NCI-H1436 (cell line): ENCODE measurements around the gene GCHFR.

Experiments
- DNase-seq: peaks from one replicate; lab custom pipeline; 2025; lab: John Stamatoyannopoulos, UW

Gene GCHFR

DNA sequence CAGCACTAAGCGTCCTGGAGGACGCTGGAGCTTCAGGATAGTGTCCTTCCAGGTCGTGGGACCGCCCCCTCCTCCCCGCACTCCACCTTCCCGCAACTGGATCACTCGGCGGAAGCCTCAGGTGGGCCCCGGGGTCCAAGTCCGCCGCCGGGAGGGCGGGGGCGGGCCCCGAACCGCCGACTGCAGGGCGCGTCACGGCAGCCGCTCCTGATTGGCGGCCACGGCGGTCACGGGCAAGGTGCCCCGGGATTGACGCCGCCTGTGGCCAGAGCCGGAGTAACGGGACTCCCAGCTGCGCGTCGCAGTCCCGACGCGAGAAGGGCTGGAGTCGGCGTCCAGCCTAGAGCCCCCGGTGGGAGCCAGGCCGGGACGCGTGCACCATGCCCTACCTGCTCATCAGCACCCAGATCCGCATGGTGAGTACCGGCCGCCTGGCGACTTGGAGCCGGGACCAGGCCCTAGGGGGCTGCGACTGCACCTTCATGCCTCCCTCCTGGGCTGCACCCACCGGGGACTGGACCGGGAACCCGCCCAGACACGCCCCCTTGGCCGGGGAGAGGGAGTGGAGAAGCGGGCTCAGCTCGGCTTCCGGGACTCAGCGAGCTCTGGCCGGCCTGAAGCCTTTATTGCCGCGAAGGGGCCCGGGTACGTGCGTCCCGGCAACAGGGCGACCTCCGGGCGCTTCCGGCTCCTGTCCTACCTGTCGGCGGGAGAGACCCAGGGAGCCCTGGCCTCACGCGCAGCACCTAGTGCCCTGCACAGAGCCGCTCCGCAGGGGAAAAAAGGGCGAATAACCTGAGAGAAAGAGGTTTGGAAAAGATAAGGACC lies at the start of gene GCHFR:
Gene GCHFR, plus strand, starts transcription at position 268 of the 828 bp plus-strand sequence. Its CDS starts 113 bp downstream, at position 381.
- peak; percentile 46 for DNase-seq

DNA sequence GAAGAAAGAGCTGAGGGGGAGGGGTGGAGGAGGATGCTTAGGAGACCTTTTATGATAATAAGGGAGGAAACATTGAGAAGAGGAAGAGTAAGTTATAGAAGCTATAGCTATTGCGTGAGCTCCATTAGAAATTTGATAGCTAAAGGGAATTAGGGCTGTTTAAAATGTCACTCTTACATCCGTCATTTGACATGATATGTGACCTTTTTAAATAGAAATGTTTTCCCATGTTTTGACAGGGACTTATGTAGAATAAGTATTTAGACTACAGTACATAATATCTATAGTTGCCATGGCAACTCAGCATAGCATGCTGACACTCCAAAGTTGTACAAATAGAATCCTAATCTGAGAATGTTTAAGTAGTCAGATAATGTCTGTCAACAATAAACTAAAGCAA lies 49.7 kb upstream of the GCHFR start:
- DNase-seq, result no peak

DNA sequence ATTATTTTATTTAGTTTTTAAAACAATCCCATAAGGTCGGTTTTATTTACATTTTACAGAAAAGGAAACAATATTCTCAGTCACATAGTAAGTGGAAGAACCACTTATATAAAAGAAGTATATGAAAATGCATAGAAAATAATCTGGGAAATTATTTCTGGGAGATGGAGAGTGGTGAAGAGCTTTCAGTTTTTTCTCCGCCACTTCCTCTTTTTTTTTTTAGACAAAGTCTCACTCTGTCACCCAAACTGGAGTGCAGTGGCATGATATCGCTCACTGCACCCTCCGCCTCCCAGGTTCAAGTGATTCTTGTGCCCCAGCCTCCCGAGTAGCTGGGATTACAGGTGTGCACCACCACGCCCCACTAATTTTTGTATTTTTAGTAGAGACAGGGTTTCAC lies 47.7 kb upstream of the GCHFR start:
- DNase-seq, result no peak

DNA sequence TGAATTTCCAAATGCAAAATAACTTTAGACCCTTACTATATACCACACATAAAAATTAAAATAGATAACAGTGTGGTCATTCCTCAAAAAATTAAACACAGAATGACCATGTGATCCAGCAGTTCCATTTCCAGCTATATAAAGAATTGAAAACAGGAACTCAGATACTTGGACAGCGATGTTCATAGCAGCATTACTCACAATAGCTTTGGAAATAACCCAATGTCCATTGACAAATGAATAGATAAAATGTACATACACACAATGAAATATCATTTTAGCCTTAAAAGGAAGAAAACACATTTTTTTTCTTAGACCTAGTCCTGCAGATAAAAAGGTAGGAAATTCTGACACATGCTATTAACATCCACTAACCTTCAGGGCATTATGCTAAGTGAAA lies 42.2 kb upstream of the GCHFR start:
- no peak for DNase-seq

DNA sequence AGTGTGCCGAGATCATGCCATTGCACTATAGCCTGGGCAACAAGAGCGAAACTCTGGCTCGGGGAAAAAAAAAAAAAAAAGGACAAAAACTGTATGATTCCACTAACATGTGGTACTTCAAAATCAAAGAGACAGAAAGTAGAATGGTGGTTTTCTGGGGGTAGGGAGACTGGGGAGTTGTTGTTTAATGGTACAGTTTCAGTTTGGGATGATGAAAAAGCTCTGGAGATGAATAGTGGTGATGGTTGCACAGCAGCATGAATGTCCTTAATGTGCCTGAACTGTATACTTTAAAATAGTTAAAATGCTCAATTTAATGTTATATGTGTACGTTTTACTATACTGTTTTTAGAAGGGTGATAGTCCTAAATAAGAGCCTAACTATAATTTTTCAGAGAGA lies 41.5 kb upstream of the GCHFR start:
- DNase-seq, result no peak

DNA sequence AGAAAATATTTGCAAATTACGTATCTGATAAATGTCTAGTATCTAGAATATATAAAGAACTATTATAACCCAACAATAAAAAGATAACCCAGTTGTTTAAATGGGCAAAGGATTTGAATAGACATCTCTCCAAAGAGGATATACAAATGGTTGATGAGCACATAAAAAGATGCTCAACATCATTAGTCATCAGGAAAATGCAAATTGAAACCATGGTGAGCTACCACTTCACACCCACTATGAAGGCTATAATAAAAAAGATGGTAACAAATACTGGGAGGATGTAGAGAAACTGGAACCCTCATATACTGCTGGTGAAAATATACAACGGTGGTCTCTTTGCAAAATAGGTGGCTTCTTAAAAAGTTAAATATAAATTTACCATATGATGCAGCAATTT lies 40.9 kb upstream of the GCHFR start:
- no peak for DNase-seq

DNA sequence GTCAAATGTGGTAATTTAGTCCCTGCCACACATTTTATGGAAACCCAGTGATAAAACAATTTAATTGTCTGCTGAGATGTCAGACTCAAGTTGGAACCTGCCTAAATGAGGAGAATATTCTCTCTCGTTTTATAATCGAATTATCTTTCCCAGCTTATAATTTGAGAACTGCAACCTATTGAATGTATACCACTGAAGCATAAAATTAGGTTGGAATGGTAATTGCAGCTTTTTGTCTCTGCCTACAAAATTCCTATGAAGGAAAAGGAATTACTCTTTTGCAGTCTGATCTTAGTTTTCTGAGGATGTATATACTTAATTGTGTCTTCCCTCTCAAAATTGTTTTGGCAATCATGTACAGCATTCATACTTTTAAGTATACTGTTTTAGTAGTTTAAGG lies 39.9 kb upstream of the GCHFR start:
- DNase-seq, result no peak

DNA sequence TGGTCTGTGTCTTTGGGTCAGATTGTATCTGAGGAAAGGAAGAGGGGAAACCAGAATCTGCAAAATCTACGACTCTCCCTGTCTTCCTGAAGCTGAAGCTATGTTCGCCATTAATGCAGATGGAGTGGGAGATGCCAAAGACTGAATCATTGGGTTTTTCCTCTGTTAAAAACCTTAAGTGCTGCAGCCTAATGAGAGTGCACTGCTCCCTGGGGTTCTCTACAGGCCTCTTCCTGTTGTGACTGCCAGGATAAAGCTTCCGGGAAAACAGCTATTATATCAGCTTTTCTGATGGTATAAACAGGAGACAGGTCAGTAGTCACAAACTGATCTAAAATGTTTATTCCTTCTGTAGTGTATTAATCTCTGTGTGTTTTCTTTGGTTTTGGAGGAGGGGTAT lies 32.8 kb upstream of the GCHFR start:
- DNase-seq, result no peak

DNA sequence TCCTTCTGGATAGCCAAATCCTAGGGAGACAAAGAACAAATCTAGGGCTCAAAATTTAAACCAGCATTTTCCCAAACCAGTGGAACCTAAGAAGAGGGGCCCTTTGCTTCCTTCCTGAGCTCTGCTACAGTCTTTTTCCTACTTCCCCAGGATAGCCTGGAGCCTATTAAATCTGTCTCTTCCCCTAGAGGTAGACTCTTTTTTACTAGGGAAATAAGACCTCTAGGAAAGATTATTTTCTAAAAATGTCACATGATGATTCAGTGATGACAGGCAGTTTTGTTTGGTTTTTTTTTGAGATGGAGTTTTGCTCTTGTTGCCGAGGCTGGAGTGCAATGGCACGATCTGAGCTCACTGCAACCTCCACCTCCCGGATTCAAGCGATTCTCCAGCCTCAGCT lies 27.3 kb upstream of the GCHFR start:
- no peak for DNase-seq

DNA sequence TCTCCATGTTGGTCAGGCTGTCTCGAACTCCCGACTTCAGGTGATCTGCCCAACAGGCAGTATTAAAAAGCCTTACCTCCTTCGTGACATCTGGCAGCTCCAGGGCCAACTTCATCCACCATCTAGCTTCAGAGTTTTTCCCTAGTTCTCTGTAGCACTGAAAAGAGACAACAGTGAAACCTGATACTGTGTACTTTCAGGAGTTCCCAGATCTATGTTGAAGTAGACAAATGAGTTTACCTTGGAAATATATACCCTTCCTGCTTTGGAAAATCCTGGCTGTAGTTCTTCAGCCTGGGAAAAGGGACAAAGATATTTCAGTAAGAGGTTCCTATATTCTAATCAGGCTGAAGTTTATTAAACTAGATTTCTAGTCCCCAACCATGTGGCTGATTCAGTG lies 26.8 kb upstream of the GCHFR start:
- DNase-seq, result no peak

DNA sequence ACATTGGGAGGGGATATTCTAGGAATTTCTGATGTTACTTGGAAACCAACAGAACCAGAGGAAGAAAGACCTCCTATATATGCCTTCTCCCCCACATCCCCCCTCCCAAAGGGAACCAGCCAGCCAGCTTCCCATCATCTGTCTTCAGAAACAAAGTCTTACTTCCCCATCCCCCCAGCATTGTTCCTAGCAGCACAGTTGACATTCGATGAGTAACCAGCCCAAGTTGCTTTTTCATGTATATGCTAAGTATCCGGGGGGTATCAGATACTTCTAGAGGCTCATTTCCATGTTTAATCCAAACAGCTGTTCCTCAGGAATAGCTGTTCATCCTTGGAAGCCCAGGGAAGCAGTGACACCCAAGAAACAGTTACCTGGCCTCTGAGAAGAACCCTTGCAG lies 24.8 kb upstream of the GCHFR start:
- DNase-seq, result no peak

DNA sequence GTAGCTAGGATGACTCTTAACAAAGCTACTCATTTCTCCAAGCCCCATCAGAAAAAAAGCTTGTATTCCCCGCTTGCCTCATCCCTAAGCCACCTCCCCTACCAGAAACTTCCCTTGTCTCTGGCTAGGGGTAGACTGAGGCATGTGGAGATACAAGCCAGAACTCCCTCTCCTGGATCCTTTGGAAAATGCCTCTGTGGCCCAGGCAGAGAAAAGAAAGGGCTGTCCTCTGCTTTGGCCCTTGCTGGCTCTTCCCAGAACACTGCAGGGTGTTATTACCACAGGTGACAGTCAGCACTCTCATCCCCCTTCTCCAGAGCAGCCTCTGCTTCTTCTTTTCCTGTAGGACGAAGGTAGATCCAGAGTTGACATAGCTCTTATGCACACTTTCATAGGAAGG lies 24.0 kb upstream of the GCHFR start:
- DNase-seq, result no peak

DNA sequence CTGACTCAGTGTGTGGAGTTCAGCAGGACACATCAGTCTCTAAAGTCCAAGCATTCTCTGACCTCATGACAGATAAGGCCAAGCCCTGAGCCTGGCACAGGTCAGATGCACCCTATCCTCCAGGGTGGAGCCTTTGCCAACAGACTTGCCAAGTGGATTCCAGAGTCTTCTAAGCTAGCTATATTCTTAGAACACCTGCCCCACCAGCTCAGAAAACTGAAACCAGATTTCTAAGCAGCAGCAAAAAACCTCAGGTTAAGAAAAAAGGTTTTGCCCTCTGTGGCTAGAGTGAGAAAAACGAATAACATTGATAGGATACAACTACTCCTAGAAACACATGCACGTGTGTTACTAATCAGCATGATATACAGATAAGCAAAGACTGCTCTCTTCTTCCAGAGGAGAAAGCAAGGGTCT lies 20.4 kb upstream of the GCHFR start:
- DNase-seq, result no peak

DNA sequence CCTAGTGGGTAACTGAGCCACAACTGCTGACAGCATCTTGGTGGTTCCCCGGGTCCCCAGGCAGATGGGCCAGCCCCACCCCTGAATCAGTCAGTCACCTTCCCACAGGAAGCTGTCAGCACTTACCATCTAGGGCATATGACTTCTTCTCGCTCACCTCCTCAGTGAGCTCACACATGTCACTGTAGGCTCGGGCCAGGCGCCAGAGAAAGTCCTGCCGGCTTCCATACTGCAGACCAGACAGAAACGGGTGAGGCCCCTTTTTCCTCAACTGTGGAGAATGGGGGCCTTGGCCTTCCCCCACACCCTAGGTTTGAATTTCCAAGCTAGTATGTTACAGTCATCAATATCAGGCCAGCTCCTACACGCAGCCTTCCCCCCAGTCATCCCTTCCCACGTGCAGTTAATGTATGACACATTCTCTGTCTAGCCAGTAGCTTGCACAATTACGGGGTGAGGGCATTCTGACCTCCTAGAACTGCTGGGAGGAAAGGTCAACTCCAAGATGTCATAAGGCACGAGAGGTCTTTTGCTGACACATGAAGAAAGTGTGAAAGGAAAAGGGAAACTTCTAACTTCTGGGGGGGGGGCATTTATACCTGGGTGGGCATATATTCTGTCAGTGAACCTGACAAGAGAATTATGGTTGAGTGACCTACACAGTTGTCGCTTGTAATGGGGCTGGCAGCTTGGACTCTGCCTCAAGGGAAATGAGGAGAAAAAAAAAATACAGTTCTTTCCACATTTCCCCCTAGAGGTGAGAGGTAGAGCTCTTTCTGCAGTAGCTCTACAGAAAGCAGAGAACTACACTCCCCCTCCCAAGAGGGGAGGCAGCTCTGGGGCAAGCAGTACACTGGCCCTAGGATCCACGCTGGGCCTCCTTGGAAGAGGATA lies 19.7 kb upstream of the GCHFR start:
- DNase-seq, result no peak

DNA sequence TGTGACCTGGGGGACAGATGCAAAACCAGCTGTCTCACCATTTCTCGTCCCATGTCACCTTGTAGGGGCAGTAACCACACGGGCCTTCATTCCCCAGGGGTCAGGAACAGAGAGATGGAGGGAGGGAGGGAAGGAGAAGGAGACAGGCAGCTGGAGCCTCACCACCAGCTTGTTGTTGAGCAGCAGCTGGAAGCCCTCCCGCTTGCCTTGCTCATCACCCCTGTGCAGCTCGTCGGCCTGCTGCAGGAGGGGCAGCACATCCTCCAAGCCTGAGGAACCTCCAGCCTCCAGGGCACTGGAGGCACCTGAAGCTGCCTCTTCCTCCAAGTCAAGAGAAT lies 19.1 kb upstream of the GCHFR start:
- no peak for DNase-seq

DNA sequence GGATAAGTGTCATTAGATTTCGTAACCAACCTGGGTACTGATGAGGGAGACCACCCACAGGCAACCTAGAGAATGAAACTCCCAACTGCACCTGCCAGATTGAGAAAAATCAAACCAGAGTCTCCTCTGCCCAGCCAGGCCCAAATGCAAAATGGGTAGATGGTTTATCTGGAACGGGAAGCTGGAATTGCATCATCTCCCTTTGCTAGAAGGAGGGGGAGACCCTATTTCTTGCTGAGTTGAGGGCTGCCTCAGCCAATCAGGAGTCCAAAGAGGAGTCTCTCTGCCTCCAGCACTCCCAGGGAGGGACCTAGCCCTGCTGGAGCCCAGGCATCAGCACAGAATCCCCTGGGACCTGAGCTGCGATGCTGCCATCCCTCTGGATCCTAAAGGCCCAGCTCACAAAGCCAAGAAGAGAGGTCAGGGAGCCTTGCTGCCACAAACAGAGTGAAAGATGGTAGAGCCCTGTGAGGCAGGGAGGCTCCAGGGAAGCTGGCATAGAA lies 16.9 kb upstream of the GCHFR start:
- DNase-seq, result peak; percentile 18

DNA sequence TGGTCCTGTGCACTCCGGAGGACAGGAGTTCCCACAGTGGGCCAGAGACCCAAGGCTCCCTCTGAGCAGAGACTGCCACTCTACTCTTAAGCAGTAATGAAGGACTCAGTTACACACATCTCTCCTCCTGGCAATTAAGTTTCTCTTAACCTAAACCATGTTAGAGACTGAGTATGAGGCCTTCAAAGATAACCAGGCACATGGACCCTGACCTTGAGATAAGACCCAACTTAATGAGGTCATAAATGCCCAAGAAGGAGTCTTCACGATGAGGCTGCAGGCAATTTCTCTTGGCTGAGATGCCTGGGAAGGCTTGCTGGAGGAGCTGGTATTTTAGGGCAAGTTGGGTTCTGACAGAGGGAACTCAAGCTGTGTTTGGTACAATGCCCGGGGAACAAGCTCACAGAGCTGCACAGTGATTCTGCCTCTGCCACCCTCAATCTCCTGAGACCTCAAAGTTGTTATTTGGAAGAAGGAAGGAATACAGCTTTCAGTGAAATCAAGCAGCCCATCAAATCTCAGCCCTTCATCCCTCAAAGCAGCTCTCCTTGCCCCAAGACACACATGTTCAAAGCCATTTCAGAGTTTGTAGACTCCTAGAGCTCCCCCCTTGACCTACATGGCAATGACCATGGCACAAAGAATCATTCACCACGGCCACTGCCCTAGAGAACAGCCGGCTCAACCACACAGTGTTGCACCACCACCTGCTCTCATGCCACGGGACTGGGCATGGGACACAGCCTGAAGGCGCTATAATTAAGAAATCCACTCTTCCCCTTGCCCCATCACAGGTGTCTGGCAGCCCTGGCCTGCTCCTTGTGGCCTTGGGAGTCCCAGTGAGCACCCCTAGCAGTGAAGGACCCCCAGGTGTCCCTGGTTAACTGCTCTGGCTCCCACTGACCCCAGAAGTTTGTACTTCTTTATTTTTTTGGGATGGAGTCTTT lies 15.9 kb upstream of the GCHFR start:
- DNase-seq, result no peak

DNA sequence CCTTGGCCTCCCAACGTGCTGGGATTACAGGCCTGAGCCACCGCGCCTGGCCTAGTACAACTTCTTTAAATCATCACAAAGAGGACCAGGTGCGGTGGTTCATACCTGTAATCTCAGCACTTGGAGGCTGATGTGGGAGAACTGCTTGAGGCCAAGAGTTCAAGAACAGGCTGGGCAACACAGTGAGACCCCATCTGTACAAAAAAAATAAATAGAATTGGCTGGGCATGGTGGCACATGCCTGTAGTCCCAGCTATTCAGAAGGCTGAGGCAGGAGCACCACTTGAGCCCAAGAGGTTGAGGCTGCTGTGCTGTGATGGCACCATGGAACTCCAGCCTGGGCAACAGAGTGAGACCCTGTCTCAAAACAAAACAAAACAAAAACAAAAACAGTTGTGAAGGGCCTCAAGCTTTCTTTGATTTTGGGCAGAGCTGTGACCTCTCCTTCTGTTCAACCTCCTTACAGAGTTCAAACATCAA lies 14.7 kb upstream of the GCHFR start:
- DNase-seq, result no peak

DNA sequence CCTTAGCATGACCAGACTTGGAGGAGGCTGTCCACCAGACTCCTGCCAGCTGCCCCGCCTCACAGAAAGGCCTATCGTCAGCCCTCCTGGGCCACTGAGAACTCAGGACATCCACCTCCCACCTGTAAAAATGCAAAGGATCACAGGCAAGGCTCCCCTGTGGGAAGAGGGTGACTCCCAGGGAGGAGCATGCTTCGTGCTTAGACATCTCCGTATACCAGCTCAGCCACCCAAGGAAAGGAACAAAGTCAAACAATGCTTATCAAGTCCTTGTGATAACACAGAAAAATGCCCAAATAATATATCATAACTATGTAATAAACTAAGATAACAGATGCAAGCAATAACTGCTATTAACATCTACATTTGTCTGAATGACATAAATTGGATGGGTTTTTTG lies 13.0 kb upstream of the GCHFR start:
- no peak for DNase-seq

DNA sequence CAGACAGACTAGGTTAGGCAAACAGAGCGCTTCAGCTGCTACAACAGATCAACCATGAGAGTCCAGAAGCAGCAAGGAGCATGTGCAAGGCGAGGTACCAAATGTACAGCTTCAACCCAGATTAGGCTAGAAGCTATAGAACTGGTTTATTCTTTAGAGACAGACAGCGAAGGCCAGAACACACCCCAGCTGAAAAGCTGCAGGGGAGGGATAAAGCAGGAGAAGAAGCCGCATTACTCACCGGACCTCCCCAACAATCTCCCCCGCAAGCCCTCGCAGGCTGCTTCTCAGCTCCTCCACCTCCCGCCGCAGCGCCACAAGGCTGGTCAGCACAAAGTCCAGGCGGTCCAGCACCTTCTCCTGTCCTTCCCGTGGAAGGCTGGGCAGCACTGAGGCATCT lies 12.1 kb upstream of the GCHFR start:
- DNase-seq, result no peak

DNA sequence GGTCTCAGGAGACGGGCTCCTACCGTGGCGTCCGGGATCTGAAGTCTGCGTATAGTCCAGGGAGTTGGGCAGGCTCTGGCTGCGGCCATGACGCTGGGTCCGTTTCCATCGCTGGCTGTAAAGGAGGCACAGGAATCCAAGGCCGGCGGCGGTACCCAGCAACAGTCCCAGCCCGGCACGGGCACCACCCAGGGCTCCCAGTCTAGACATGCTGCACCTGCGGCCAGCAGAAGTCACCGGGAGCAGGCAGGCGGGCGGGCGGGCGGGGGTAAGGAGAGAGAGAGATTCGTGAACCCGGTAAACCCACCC lies 9.3 kb upstream of the GCHFR start:
- DNase-seq, result no peak
